ENCODE results near the gene LCN12. TPM values are rescaled to one million over a fixed set of nuclear protein-coding genes. Genes with fewer than 3 reads are reported as not detected.

Gene LCN12
- polyA plus RNA-seq, 3 donors = 0.29 TPM; not detected in 2

- Histone ChIP-seq H3K27ac (ENCODE audit: low read depth in 1 of 2, low read length in 2 of 2) (no peak overlapping the region), H2AFZ (ENCODE audit: insufficient read depth, low read depth, low read length, poor library complexity, severe bottlenecking) (no peak overlapping the region), H3K79me2 (ENCODE audit: insufficient read depth, low read length) (no peaks in the 10 kb centered on the region), H3K9me3 (replicated peaks in 1 of 2; ENCODE audit: control insufficient read depth in 1 of 2, insufficient read depth in 1 of 2, low read length in 2 of 2) (no peaks in the 10 kb centered on the region), H3K4me1 (ENCODE audit: control insufficient read depth in 1 of 2, insufficient read depth in 2 of 2, low read length in 2 of 2) (no peaks in the 10 kb centered on the region), H3K4me2 (replicated peaks; ENCODE audit: extremely low read depth, low read length, poor library complexity, severe bottlenecking) (no peak overlapping the region), H3K4me3 (replicated peaks in 1 of 3; ENCODE audit: low read depth in 2 of 3, low read length in 3 of 3) (no peak overlapping the region), H3K36me3 (replicated peaks in 1 of 2; ENCODE audit: control insufficient read depth in 1 of 2, insufficient read depth in 2 of 2, low read length in 2 of 2) (no peaks in the 10 kb centered on the region), H4K20me1 (ENCODE audit: insufficient read depth, low read length) (no peaks in the 10 kb centered on the region), H3K9ac (ENCODE audit: insufficient read depth, low read length, poor library complexity, severe bottlenecking) (no peak overlapping the region), H3K27me3 (ENCODE audit: control insufficient read depth in 2 of 2, insufficient read depth in 2 of 2, low read length in 2 of 2) (peaks cover 19 to 45% of the 10 kb centered on the region in 2 donors)
- H3K4me1 Mint-ChIP-seq = no peaks in the 10 kb centered on the region
- H3K27me3 Mint-ChIP-seq (ENCODE audit: low read depth in 3 of 3) = peaks cover 54 to 66% (median 54%) of the 10 kb centered on the region in 3 donors
- peaks cover 0 to 3% of the 10 kb centered on the region in 2 donors for H3K36me3 Mint-ChIP-seq
- H3K9me3 Mint-ChIP-seq = peaks cover 0 to 7% (median 0%) of the 10 kb centered on the region in 7 donors
- TF ChIP-seq CTCF (IDR thresholded peaks at IDR 0.05) = no peak
- no peak for DNase-seq
- 51% methylated on average over 25 of the region's 29 CpGs for WGBS (ENCODE audit: insufficient coverage)
- H3K27ac Mint-ChIP-seq = no peak overlapping the region
- no peak overlapping the region for H3K4me3 Mint-ChIP-seq
- intact Hi-C loops (cut with micrococcal nuclease) = no loop called here
Observed at GRCh38 chr9:136984464-136985026, 32.5 kb downstream of the LCN12 start.

GRCh38 chr9:136985027-136985602 lies 33.0 kb downstream of the LCN12 start:
- Mint-ChIP-seq H3K36me3 (peaks cover 0 to 3% of the 10 kb centered on the region in 2 donors), H3K27me3 (ENCODE audit: low read depth in 3 of 3) (peaks cover 54 to 68% (median 58%) of the 10 kb centered on the region in 3 donors), H3K9me3 (peaks cover 0 to 7% (median 0%) of the 10 kb centered on the region in 7 donors), H3K27ac (no peak overlapping the region), H3K4me1 (no peaks in the 10 kb centered on the region), H3K4me3 (no peak overlapping the region)
- no peak for DNase-seq
- intact Hi-C loops (cut with micrococcal nuclease) = no loop called here
- no peak overlapping the region for H2AFZ ChIP-seq (ENCODE audit: insufficient read depth, low read depth, low read length, poor library complexity, severe bottlenecking)
- peaks cover 19 to 45% of the 10 kb centered on the region in 2 donors for H3K27me3 ChIP-seq (ENCODE audit: control insufficient read depth in 2 of 2, insufficient read depth in 2 of 2, low read length in 2 of 2)
- no peak for TF ChIP-seq CTCF (IDR thresholded peaks at IDR 0.05)
- H3K4me1 ChIP-seq (ENCODE audit: control insufficient read depth in 1 of 2, insufficient read depth in 2 of 2, low read length in 2 of 2) = no peaks in the 10 kb centered on the region
- no peak overlapping the region for H3K27ac ChIP-seq (ENCODE audit: low read depth in 1 of 2, low read length in 2 of 2)
- H3K79me2 ChIP-seq (ENCODE audit: insufficient read depth, low read length) = no peaks in the 10 kb centered on the region
- H3K9ac ChIP-seq (ENCODE audit: insufficient read depth, low read length, poor library complexity, severe bottlenecking) = no peak overlapping the region
- 5% methylated on average over 41 of the region's 48 CpGs for WGBS (ENCODE audit: insufficient coverage)
- H3K9me3 ChIP-seq (replicated peaks in 1 of 2; ENCODE audit: control insufficient read depth in 1 of 2, insufficient read depth in 1 of 2, low read length in 2 of 2) = no peaks in the 10 kb centered on the region
- no peaks in the 10 kb centered on the region for H3K36me3 ChIP-seq (replicated peaks in 1 of 2; ENCODE audit: control insufficient read depth in 1 of 2, insufficient read depth in 2 of 2, low read length in 2 of 2)
- no peak overlapping the region for H3K4me3 ChIP-seq (replicated peaks in 1 of 3; ENCODE audit: low read depth in 2 of 3, low read length in 3 of 3)
- H3K4me2 ChIP-seq (replicated peaks; ENCODE audit: extremely low read depth, low read length, poor library complexity, severe bottlenecking) = no peak overlapping the region
- no peaks in the 10 kb centered on the region for H4K20me1 ChIP-seq (ENCODE audit: insufficient read depth, low read length)
